GM18870 (cell line): ENCODE results near the gene CFHR2.
A peak's percentile ranks its signal among the peaks of the same experiment; 100 is the strongest.
"Not testable (repeated sequence)": the region's sequence is repeated elsewhere in the genome, so short reads cannot be mapped to it uniquely, and the experiment has no call there.

Source experiments
- ATAC-seq: cut with Tn5 transposase; IDR thresholded peaks from one replicate; pipeline ENCODE4 v1.9.1; 2021; ENCODE audit warnings: moderate library complexity; ENCODE audit not compliant: unreplicated experiment

Gene CFHR2

DNA sequence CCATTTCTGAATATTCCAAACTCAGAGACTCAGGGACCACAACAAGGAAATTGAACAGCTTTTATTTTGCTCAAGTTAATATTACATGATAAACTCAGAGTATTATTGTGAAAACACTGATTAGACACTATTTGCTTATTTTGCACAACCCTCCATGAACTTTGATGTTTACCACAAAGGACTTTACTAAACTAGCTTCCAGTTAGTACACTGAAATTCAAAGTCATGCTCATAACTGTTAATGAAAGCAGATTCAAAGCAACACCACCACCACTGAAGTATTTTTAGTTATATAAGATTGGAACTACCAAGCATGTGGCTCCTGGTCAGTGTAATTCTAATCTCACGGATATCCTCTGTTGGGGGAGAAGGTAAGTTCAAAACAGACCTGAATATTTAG lies at the start of gene CFHR2:
Gene CFHR2, plus strand, starts transcription at position 171 of the 400 bp plus-strand sequence. Its CDS starts 143 bp downstream, at position 314.
- not testable (repeated sequence) for ATAC-seq

GRCh38 chr1:196896355-196896754 lies 47.2 kb upstream of the CFHR2 start:
- no peak for ATAC-seq

DNA sequence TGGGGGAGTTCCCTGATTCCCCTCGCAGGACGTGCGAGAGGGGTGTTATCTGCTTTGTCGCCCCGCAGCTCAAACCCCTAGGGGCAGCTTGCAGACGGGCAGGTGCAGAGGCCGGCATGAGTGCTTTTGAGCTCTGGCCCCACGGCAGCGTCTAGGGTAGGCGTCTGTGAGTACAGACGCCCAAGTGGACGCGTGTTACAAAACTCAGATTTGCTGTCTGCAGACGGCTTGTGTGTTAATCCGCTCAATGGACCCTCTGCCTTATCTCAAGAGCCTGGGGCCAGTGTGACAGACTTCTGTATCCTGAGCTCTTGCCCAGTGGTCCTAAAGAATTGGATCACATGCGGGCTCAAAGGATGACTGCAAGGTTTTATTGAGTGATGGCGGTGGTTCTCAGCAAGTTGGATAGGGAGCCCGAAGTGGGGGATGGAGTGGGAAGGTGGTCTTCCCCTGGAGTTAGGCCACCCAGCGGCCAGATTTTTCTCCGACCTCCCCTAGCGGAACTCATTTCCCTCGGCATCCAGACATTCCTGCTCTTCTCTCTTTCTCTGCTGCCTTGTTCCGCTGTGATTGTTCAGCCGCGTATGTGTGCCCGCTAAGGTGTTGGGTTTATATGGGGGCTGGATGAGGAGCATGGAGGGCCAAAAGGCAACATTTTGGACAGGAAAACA lies 46.2 kb upstream of the CFHR2 start:
- ATAC-seq: no peak

DNA sequence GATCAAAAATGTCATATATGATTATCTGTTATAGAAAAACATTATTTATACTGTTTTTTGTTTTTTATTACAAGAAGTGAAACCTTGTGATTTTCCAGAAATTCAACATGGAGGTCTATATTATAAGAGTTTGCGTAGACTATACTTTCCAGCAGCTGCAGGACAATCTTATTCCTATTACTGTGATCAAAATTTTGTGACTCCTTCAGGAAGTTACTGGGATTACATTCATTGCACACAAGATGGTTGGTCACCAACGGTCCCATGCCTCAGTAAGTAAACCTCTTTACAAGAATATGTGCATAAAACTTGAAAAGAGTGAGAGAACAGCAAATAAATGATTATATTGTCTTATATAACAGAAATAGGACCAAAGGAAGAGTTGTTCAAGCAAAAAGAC lies 41.2 kb upstream of the CFHR2 start:
- ATAC-seq: no peak

DNA sequence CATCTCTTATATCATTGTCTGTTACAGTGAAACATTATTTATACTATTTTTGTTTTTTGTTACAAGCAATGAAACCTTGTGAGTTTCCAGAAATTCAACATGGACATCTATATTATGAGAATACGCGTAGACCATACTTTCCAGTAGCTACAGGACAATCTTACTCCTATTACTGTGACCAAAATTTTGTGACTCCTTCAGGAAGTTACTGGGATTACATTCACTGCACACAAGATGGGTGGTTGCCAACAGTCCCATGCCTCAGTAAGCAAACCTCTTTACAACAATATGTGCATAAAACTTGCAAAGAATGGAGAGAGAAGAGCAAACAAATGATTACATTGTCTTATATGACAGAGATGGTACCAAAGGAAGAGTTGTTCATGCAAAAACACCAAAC lies 33.3 kb upstream of the CFHR2 start:
- ATAC-seq: no peak

- ATAC-seq: not testable (repeated sequence)
Observed at GRCh38 chr1:196912283-196912682, 31.3 kb upstream of the CFHR2 start.

DNA sequence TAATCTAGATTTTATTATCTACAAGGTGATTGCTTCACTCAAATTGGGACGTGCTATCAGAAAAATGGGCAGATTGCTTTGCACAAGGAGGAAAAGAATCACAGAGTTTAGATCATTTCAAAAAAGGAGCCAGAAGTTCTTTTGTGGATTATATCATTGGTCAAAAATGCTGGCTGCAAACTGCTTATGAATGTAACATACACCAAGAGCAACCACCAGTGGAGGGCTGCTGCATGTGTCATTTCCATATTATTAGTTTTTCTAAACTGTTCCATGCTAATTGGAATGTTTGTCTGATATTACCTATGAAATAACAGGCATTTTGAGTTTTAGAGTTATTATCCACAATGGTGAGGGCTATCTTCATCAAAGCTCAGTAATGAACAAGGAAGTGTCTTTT lies 16.7 kb upstream of the CFHR2 start:
- ATAC-seq: not testable (repeated sequence)

DNA sequence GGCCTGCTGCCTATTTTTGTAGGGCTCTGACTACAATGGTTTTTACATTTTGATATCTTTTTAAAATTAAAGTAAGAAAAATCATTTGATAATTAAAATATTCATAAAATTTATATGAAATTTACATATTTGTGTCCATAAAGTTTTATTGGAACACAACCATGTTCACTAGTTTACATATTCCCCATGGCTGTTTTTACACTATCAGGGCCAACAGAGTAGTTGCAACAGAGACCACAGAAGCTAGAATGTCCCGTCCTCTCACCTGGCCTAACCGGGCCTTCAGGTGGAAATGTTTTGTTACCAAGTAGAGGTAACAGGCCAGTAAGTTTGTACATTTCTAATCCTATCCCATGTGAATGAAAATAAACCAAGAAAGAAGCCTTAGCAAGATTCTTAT lies 10.7 kb upstream of the CFHR2 start:
- ATAC-seq: not testable (repeated sequence)

- ATAC-seq: no peak
Observed at GRCh38 chr1:196933531-196934189, 9.9 kb upstream of the CFHR2 start.

DNA sequence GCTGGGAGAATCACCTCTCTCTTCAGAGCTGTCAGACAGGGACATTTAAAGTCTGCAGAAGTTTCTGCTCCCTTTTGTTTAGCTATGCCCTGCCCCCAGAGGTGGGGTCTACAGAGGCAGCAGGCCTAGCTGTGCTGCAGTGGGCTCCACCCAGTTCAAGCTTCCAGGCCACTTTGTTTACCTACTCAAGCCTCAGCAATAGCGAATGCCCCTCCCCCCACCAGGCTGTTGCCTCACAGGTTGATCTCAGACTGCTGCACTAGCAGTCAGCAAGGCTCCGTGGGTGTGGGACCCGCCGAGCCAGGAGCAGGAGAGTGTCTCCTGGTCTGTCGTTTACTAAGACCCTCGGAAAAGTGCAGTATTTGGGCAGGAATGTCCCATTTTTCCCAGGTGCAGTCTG lies 2.1 kb upstream of the CFHR2 start:
- ATAC-seq: not testable (repeated sequence)

DNA sequence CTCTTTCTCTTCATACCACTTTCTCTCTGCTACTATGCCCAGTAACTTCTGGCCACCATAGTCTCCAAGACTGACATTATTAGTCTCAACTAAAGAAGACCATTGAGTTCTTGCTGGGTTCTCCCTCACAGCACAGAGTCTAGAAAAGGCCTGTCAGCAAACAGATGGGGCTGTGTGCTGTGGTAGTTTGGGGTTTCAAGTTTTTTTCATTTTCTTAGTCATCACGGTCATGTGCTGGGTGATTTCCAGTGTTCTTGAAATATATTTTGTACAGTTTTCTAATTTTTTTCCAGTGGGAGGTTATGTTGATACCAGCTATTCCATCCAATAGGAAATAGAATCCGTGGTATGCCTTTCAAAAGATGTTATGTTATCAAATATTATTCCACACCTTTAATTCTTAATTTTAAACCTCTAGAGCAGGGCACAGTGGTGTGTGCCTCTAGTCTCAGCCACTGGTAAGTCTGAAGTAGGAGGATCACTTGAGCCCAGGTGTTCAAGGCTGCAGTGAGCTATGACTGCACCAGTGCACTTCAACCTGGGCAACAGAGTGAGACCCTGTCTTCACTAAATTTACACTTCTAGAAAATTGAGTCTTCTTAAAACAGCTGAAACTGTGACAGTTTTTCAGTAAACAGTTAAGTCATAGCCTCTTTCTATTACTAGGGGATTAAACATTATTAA lies 8.3 kb downstream of the CFHR2 start:
- ATAC-seq: peak; percentile 92

GRCh38 chr1:196954778-196955177 lies 11.2 kb downstream of the CFHR2 start:
- ATAC-seq: no peak

- ATAC-seq: no peak
Observed at GRCh38 chr1:196955926-196956325, 12.4 kb downstream of the CFHR2 start.

DNA sequence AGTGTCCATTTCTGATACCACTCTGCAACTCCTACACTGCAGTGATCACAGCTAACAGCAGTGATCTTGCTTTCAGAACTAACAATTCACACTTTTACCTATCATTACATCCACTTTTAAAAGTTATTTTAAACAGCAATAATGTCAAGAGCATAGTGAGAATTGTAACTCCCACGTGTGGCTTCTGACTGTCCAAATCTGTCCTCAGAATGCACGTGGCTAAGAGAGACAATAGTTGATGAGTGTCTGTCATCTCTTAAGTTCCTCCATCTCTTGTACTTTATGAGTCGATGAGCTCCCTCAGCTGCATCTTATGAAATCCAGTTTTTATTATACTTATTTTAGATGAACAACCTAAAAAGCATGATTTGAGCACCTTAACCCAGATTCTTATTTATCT lies 17.3 kb downstream of the CFHR2 start:
- peak; percentile 81 for ATAC-seq

DNA sequence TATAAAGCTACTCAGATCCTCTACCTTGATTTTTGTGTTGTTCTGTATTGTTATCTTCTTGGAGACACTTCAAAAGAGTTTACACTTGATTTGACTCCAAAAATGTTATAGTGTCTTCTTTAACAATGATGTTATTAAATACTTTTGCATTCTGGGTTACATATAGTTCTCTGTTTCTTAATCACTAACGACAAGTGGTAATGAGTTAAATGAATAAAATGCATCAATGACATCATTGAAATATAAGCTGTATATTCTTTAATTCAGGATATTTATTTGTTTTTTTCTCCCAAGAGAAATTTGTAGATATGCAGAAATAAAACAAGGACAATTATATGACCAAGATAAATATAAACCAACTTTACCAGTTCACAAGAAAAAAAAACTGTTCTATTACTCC lies 26.6 kb downstream of the CFHR2 start:
- no peak for ATAC-seq

DNA sequence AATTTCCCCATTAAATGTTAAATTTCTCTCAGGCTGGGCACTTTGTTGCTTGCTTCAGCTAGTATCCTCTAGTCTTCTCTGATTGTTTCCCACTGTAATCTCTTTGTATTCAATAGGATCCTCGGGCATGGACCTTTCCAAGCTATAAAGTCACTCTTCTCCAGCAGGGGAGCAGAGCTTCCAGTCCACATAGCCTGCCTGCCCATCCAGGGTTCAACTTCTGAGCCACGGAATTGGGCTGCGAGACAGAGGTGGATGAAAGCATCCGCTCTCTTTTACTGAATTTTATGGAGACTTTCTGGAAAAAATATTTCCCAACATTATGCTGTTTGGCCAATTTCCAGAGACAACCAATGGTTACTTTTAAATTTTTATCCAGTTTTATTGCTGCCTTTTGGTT lies 32.7 kb downstream of the CFHR2 start:
- no peak for ATAC-seq

- no peak for ATAC-seq
Observed at GRCh38 chr1:196977278-196977677, 33.7 kb downstream of the CFHR2 start, which contains the start of gene CFHR5. CFHR5 (plus strand) TSS chr1:196977556; CDS start chr1:196977665, 109 bp downstream.

DNA sequence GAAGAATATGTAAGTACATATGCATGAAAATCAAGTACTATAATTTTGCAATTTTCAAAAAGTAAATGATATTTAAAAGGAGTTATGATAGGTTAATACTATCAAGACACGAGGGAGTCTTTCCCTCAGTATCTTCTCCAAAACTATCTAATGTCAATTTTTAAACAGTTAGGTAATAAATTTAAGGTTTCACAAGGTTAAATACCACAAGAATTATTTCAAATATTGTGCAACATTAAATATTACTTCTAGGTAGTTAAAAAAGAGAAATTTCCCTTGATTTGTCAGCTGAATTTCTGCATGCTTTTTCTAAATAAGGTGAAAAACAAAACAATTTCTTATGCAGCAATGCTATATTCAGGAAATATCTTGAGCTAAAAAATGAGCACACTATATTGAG lies 37.3 kb downstream of the CFHR2 start:
- ATAC-seq: no peak

DNA sequence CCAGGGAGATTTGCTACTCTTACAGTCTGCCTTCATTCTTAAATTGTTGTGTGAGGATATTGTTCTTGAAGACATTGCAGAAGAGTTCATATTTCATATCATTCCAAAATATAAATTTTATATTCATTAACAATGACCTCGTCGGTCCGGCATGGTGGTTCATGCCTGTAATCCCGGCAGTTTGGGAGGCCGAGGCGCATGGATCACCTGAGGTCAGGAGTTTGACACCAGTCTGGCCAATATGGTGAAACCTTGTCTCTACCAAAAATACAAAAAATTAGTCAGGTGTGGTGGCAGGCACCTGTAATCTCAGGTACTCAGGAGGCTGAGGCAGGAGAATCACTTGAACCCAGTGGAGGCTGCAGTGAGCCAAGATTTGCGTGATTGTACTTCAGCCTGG lies 38.7 kb downstream of the CFHR2 start:
- not testable (repeated sequence) for ATAC-seq

DNA sequence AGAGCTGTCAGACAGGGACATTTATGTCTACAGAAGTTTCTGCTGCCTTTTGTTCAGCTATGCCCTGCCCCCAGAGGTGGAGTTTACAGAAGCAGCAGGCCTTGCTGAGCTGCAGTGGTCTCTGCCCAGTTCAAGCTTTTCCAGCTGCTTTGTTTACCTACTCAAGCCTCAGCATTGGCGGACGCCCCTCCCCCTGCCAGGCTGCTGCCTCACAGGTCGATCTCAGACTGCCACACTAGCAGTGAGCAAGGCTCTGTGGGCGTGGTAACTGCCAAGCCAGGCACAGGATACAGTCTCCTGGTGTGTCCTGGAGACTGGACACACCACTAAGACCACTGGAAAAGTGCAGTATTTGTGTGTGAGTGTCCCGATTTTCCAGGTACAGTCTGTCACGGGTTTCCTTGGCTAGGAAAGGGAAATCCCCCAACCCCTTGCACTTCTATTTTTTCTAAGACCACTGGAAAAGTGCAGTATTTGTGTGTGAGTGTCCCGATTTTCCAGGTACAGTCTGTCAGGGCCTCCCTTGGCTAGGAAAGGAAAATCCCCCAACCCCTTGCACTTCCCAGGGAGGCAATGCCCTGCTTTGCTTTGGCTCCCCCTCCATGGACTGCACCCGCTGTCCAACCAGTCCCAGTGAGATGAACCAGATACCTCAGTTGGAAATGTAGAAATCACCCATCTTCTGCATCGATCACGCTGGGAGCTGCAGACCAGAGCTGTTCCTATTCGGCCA lies 48.5 kb downstream of the CFHR2 start:
- ATAC-seq: not testable (repeated sequence)

GRCh38 chr1:196993916-196994315 lies 50.4 kb downstream of the CFHR2 start:
- no peak for ATAC-seq
